Measurements from ENCODE around the gene ZNF160.

- TF ChIP-seq, protein P1, sequence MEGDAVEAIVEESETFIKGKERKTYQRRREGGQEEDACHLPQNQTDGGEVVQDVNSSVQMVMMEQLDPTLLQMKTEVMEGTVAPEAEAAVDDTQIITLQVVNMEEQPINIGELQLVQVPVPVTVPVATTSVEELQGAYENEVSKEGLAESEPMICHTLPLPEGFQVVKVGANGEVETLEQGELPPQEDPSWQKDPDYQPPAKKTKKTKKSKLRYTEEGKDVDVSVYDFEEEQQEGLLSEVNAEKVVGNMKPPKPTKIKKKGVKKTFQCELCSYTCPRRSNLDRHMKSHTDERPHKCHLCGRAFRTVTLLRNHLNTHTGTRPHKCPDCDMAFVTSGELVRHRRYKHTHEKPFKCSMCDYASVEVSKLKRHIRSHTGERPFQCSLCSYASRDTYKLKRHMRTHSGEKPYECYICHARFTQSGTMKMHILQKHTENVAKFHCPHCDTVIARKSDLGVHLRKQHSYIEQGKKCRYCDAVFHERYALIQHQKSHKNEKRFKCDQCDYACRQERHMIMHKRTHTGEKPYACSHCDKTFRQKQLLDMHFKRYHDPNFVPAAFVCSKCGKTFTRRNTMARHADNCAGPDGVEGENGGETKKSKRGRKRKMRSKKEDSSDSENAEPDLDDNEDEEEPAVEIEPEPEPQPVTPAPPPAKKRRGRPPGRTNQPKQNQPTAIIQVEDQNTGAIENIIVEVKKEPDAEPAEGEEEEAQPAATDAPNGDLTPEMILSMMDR (IDR thresholded peaks at IDR 0.05; ENCODE audit: insufficient read depth, low read length, poor library complexity, severe bottlenecking), result no peak
- no peak for TF ChIP-seq EZH2phosphoT487 (conservative IDR thresholded peaks at IDR 0.05; ENCODE audit: low read length)
These were observed 55.8 kb downstream of the ZNF160 start for GRCh38 chr19:53047379-53047778.

Data from SU-DHL-6 (cell line).